HCT116 (cell line): ENCODE measurements around the gene MYLK.

Experiments
- EGR1 ChIP-seq: IDR thresholded peaks from 2 replicates; pipeline ENCODE4 v1.6.1; 2012; ENCODE audit warnings: low read depth
- POLR2A ChIP-seq: IDR thresholded peaks from 2 replicates; pipeline ENCODE4 v1.7.0; 2011; ENCODE audit warnings: borderline replicate concordance; ENCODE audit not compliant: insufficient read depth, insufficient read length; ENCODE audit errors: extremely low read depth
- TF ChIP-seq, protein P1 (sequence below): IDR thresholded peaks from 2 replicates; pipeline ENCODE4 v1.6.1; 2012; ENCODE audit warnings: low read depth
- TF ChIP-seq, protein P2 (sequence below), 3 experiments: fragments of 200-600 bp in 1 of 3; sonication (generic) in 1 of 3; IDR thresholded peaks in 2 of 3; conservative IDR thresholded peaks in 1 of 3; 2 replicates each; pipeline ENCODE4 v1.5.1; 2012 to 2017; ENCODE audit warnings: low read depth in 2 of 3, low read length in 2 of 3, antibody characterized with exemption in 1 of 3, borderline replicate concordance in 1 of 3, control low read depth in 1 of 3, mild to moderate bottlenecking in 1 of 3, mixed read lengths in 1 of 3, mixed run types in 1 of 3, moderate library complexity in 1 of 3; ENCODE audit not compliant: insufficient read depth in 1 of 3

DNA sequence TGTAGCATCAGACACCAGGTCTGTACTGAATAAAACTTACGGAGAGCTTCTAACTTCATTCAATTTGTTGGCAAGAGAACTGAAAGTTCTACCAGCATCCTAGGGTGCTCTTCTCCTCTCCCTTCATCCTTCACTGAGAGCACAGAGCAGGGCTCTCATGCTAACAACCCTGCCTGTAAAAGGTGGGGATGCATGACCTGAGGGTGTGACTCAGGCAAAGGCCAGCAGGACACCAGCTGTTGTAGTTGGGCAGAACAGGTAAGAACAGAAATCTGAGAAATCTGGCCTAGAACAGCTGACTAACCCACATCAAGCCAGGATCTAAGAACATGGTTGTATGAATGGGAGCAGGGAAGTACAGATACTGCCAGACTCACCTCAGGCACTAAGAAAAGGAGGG, 64.2 kb downstream of the MYLK start:
- TF ChIP-seq POLR2A (no peak), EGR1 (no peak)
- TF ChIP-seq, protein P1, sequence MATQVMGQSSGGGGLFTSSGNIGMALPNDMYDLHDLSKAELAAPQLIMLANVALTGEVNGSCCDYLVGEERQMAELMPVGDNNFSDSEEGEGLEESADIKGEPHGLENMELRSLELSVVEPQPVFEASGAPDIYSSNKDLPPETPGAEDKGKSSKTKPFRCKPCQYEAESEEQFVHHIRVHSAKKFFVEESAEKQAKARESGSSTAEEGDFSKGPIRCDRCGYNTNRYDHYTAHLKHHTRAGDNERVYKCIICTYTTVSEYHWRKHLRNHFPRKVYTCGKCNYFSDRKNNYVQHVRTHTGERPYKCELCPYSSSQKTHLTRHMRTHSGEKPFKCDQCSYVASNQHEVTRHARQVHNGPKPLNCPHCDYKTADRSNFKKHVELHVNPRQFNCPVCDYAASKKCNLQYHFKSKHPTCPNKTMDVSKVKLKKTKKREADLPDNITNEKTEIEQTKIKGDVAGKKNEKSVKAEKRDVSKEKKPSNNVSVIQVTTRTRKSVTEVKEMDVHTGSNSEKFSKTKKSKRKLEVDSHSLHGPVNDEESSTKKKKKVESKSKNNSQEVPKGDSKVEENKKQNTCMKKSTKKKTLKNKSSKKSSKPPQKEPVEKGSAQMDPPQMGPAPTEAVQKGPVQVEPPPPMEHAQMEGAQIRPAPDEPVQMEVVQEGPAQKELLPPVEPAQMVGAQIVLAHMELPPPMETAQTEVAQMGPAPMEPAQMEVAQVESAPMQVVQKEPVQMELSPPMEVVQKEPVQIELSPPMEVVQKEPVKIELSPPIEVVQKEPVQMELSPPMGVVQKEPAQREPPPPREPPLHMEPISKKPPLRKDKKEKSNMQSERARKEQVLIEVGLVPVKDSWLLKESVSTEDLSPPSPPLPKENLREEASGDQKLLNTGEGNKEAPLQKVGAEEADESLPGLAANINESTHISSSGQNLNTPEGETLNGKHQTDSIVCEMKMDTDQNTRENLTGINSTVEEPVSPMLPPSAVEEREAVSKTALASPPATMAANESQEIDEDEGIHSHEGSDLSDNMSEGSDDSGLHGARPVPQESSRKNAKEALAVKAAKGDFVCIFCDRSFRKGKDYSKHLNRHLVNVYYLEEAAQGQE, result no peak
- TF ChIP-seq, protein P2, sequence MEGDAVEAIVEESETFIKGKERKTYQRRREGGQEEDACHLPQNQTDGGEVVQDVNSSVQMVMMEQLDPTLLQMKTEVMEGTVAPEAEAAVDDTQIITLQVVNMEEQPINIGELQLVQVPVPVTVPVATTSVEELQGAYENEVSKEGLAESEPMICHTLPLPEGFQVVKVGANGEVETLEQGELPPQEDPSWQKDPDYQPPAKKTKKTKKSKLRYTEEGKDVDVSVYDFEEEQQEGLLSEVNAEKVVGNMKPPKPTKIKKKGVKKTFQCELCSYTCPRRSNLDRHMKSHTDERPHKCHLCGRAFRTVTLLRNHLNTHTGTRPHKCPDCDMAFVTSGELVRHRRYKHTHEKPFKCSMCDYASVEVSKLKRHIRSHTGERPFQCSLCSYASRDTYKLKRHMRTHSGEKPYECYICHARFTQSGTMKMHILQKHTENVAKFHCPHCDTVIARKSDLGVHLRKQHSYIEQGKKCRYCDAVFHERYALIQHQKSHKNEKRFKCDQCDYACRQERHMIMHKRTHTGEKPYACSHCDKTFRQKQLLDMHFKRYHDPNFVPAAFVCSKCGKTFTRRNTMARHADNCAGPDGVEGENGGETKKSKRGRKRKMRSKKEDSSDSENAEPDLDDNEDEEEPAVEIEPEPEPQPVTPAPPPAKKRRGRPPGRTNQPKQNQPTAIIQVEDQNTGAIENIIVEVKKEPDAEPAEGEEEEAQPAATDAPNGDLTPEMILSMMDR (IDR thresholded peaks at IDR 0.05 in 2 of 3, conservative IDR thresholded peaks at IDR 0.05 in 1 of 3; ENCODE audit: borderline replicate concordance in 1 of 3, insufficient read depth in 1 of 3, low read depth in 2 of 3, low read length in 2 of 3), result no peak
